ENCODE results near the gene SHMT2.

SHMT2 gene

GRCh38 chr12:57241402-57242310 lies 12.1 kb downstream of the SHMT2 start:
- DNase-seq, result no peak

DNA sequence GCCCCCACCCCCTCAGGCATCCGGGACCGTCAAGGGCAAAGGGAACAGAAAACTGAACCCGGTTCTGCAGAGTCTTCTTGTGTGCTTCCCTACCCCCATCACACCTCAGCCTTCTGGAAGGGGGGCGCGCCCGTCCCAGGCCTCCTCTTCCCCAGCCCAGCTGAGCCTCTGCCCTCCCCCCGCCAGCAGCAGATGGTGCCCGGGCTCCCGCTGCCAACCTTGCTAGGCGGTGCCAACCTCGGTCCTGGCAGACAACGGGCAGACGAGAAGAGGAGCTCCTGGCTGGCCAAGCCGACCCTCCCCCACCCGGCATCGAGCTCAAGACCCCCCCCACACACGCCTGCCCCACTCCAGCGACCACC lies 12.8 kb downstream of the SHMT2 start:
- peak; percentile 37 for DNase-seq

DNA sequence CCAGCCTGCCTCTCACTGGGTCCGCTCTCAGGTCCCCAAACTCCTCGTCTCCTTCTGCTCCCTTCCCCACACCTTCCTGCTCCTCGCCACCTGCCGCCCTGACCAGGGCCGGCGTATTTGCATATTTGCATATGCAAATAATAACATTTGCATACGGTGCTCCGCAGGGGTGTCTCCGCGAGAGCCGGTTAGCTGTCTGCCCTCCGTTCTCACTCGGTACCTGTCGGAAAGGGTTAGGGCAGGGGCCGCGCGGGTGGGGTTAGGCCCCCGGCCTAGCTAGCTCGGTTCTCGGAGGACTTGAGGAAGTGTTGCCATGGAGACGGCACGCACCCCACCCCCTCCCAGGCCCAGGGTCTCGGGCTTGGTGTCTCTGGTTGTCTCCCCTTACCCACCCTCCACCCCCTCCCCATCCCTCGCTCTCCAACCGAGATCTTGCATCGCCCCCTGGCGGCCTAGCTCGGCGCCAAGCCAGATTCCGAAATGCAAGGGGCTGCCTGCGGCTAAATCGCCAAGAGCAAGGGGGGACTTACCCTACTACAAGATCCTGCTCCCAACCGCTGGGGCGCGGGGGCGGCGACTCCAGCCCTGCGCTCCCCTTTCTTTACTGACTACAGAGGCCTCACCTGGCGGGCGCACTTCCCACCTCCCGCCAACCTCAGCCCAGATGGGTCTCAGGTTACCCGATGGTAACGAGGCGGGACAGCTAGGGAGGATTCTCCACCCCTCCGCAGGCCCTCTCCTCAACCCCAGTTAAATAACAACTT lies 13.4 kb downstream of the SHMT2 start:
- DNase-seq, result peak; percentile 94

- DNase-seq, result peak; percentile 72
Measured at GRCh38 chr12:57243521-57244311, 14.2 kb downstream of the SHMT2 start.

DNA sequence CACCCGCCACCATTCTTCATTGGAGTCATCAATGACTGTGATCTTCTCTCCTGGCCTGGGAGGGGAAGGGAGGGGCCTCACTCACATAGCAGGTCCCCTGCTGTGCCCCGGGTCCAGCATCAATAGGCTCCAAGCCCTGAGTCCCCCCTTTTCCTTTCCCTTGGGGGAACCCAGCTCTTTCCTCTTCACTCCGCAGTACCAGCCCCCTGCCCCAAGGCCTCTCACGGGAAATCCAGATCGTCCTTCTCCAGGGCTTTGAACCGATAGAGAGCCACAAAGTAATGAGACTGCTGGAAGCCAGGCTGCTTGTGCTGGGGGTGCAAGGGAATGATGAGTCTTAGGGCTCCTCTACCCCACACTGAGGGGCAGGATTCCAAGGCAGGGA lies 14.8 kb downstream of the SHMT2 start:
- DNase-seq, result no peak

GRCh38 chr12:57247041-57247440 lies 17.5 kb downstream of the SHMT2 start:
- no peak for DNase-seq

DNA sequence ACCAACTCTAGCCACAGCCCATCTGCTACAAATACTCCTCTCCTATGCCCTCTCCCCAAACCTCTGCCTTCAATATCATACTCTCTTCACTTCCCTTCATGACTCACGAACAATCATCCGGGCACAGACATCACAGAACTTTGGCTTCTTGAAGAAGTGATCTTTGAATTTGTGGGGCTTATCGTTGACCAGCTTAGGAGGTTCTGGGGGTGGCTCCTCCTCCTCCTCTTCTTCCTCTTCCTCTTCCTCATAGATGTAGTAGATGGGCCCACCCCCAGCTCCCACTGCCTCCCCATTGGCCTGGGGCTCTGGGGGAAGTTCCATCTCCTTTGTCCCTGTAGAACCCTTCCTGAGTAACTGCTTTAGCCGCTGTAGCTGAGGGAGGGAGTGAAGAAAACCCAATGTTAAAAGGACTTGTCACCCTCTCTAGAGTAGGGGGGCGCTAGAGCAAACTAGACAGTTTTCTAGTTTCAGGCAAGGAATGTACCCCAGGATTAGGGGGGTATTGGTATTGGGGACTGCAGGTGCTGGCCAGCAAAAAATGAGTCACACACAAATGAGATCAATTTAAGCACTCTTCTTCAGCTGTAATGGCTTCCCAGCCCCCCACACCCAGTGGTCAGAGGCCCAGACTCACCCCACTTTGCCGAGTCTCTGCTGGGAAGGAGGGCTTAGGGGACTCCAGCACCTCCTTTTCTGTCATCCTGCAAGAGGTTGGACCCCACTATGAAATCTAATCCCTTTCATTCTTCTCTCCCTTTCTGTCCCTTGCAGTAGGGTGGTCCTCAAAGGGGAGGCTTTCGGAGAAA lies 19.6 kb downstream of the SHMT2 start:
- no peak for DNase-seq

GRCh38 chr12:57250541-57250940 lies 21.0 kb downstream of the SHMT2 start:
- DNase-seq, result no peak

GRCh38 chr12:57250956-57251355 lies 21.4 kb downstream of the SHMT2 start, which contains the start of gene STAC3:
Gene STAC3 (minus strand): TSS chr12:57251187. CDS start chr12:57249636, 1,551 bp downstream.
- DNase-seq, result no peak

GRCh38 chr12:57254506-57255280 lies 25.2 kb downstream of the SHMT2 start:
- no peak for DNase-seq

GRCh38 chr12:57255916-57256315 lies 26.4 kb downstream of the SHMT2 start:
- no peak for DNase-seq

DNA sequence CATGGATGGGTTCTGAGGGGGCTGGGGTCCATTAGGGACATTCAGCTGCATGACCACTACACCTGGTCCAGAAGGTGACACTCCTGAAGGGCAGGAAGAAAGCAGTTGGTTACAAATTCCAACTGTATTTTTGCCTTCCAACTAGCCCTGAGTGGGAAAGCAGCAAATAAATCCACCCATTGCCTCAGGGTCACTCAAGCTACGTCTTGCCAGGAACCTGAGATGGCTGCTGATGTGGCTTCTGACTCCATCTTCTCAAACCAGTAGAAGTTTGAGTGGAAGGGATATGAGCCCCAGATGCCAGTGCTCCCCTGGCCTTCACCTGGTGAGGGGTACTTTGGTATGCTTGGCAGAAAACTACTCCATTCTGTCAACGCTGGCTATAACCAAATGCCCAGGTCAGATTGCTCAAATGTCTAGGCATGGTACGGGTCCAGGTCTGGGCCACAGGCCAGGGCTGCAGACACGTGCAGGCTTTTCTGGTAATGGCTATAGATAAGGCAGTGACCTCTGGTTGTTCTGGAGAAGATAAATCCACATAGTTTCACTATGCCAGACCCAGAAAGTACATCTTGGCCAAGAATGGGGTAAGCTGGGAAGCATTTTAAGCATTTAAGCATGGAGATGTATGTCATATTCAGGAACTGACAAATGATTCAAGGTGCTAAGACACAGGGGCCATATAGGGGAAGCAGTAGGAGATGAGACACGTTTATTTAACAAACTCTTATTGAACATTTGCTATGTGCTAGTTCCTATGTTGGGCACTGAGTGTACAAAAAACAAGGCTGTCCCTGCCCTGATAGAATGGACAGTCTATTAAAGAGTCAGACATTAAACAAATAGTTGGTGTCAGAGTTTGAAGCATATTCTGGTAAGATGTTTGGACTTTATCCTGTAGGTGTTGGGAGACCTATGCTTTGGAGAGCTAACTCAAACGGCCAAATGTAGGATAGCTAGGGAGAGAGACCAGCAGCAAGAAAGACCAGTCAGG lies 29.8 kb downstream of the SHMT2 start:
- no peak for DNase-seq

- DNase-seq, result no peak
Measured at GRCh38 chr12:57260366-57260765, 30.9 kb downstream of the SHMT2 start.

DNA sequence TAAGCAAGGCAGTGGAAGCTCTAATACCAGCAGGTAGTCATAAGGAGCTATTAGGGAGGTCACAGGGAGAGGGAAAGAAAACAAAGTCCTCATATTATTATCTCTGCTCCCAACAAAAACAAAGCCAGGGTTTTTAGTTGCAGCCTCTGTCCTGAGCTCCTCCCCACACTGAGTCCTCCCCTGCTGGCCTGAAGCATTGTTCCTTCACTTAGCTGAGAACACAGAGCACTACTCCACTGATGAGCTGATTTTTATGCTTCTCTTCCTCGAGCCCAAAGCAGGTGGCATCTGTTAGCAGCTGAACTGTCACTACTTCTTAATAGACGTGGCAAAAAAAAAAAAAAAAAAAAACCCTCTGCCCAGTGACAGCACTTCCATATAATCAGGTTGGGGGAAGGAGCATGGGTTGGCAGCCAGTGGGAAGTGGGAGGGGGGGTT lies 31.9 kb downstream of the SHMT2 start:
- DNase-seq, result peak; percentile 87

DNA sequence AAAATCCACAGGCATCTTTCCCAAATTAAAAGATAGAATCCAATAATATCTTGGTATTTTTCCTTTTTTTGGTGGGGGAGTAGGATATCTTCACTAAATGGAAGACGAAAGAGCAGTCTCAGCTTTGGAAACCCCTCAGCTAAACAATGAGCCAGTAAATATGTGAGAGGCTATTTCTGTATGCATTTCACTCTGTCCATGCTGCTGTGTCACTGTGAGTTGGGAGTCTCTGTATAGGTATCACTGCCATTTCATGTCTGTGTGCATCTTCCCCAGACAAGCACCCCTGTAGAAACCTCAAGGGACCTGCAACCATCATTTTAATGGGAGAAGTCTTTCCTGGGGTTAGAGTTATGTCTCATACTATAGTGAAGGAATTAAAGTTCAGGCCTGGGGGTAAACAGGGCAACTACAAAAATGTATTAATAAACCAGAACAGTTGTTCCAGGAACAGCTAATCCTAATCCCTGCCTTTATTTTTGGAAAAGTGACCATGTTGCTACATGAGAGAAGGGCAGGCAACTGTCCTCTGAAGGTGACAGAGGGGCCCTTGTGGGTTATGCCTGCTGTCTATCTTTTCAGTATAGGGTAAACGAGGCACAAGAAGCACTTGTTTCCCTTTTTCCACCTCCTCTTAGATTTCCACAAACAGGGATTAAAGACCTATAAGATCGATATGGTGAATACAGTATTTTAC lies 32.8 kb downstream of the SHMT2 start:
- DNase-seq, result no peak

DNA sequence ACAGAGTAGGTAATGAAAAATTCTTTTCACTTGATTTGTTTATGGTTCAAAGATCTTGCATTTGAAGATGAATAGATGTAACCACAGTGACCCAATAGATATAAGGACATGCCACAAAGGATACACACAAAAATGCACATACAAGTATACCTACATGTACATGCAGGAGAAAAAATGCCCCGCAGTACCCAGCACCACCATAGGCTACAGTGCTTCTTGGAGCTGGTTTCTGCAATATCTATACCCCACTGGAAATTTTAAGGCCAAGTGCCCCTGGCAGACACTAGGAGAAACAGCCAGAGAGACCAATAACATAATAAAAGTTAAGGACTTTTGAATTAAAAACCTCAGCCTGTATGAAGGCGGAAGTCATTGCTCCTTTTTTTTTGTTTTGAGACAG lies 33.6 kb downstream of the SHMT2 start:
- no peak for DNase-seq

GRCh38 chr12:57266681-57267080 lies 37.2 kb downstream of the SHMT2 start:
- DNase-seq, result no peak

DNA sequence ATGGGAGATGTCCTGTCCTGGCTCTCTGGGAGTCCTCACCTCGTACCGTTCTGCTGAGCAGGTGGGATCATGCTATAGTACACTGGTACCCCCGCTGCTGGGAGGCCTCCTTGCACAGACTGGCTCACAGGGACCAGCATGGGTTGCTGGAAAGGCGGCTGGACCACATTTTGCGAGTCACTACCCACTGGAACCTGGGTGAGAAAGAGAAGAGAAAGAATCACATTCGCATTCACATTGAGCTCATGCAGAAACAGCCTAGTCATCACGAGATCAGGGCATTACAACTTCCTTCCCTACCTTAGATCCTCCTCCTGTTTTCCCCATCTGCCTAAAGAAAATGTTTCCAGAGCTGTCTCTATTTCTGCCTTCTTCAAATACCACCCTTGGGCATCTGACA lies 38.8 kb downstream of the SHMT2 start:
- no peak for DNase-seq

DNA sequence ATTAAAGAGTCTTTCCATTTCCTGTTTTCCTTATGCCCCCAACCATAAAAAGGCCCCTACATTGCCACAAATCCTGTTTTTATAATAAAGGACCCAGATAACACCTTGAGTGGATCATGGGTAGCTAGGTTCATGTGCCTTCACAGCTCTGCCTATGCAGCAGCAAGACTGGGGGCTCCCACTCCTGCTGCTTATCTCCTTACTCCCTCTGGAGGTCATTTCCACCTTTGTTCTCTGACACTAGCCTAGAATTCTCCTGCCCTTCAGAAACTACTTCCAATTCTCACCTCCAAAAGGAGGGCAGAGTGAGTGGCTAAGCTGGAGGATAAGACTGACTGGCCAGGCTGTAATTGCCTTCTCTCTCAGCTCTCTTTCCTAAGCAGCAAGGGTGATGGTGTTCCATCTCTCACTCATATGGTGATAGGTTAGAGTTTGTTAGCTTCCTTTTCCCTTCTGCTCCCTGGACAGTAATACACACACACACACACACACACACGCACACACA lies 41.5 kb downstream of the SHMT2 start:
- no peak for DNase-seq
